GM12878 (cell line): ENCODE measurements around the gene RUSC1. TPM values are rescaled to one million over a fixed set of nuclear protein-coding genes. Genes with fewer than 3 reads are reported as not detected.
A peak's percentile ranks its signal among the peaks of the same experiment; 100 is the strongest.

Experiments
- ATAC-seq: fragments of 200-7000 bp; cut with Tn5 transposase; 3 replicates; pipeline ENCODE4 v1.9.1; 2020; ENCODE audit warnings: mild to moderate bottlenecking, moderate library complexity
- BruUV-seq: library from RNA; stranded (reverse); fragments of 400-500 nt; replicated peaks from 2 replicates; lab custom pipeline; 2021; lab: Mats Ljungman, UMichigan
- CTCF ChIA-PET: fragments of 300-600 bp; sonication (Branson Sonifier 250); formaldehyde crosslinking; extraction: SDS; loops from one replicate; lab custom pipeline; 2021; ENCODE audit warnings: inconsistent platforms; lab: Yijun Ruan, JAX
- POLR2A ChIA-PET: fragments of 350-600 bp; formaldehyde crosslinking; extraction: SDS; loops from one replicate; lab custom pipeline; 2021; ENCODE audit warnings: inconsistent platforms; lab: Charles Lee
- RAD21 ChIA-PET: fragments of 300-600 bp; sonication (Branson Sonifier 250); formaldehyde crosslinking; loops from one replicate; lab custom pipeline; 2023; ENCODE audit warnings: antibody characterized with exemption; ENCODE audit not compliant: unreplicated experiment; lab: Charles Lee
- SMC1A ChIA-PET: fragments of 300-600 bp; sonication (Branson Sonifier 250); formaldehyde crosslinking; loops from one replicate; lab custom pipeline; 2023; ENCODE audit not compliant: unreplicated experiment, uncharacterized antibody; lab: Charles Lee
- DNase-seq: peaks from one replicate; pipeline ENCODE4 v3.0.0-alpha.2; 2011; ENCODE audit warnings: low read depth, low spot score
- FAIRE-seq: peaks from 3 replicates; lab custom pipeline; 2011; peaks lifted over from hg19 to GRCh38; lab: Jason Lieb, UNC
- H2AFZ ChIP-seq: 2 replicates; pipeline ENCODE4 v1.6.0; 2011; ENCODE audit warnings: low read depth, low read length, control low read depth; ENCODE audit not compliant: control insufficient read depth
- H3K27ac ChIP-seq: 2 replicates; pipeline ENCODE4 v1.5.1; 2011; ENCODE audit warnings: control low read depth; ENCODE audit not compliant: control insufficient read depth, insufficient read depth
- H3K27me3 ChIP-seq, 2 experiments: replicated peaks in 1 of 2; 2 replicates each; pipeline versions ENCODE4 v1.6.0 to v1.6.1; 2011; ENCODE audit warnings: low read length in 1 of 2; ENCODE audit not compliant: control insufficient read depth in 2 of 2, insufficient read depth in 2 of 2
- H3K36me3 ChIP-seq, 2 experiments: 2 replicates each; pipeline ENCODE4 v1.5.1; 2011; ENCODE audit warnings: low read length in 1 of 2; ENCODE audit not compliant: control insufficient read depth in 2 of 2, insufficient read depth in 2 of 2
- H3K4me1 ChIP-seq: 2 replicates; pipeline ENCODE4 v1.6.1; 2011; ENCODE audit warnings: mild to moderate bottlenecking, low read length, moderate library complexity, mixed read lengths; ENCODE audit not compliant: control insufficient read depth, insufficient read depth
- H3K4me2 ChIP-seq: 2 replicates; pipeline ENCODE4 v1.6.0; 2011; ENCODE audit warnings: control low read depth; ENCODE audit not compliant: control insufficient read depth, insufficient read depth
- H3K4me3 ChIP-seq: fragments of 200-600 bp; sonication (generic); 2 replicates; pipeline ENCODE4 v1.5.1; 2016
- H3K79me2 ChIP-seq: 2 replicates; pipeline ENCODE4 v1.6.0; 2011; ENCODE audit warnings: low read length; ENCODE audit not compliant: control insufficient read depth, insufficient read depth
- H3K9ac ChIP-seq: 2 replicates; pipeline ENCODE4 v1.8.0; 2011; ENCODE audit warnings: low read length, control low read depth, mixed read lengths; ENCODE audit not compliant: control insufficient read depth, insufficient read depth
- H3K9me3 ChIP-seq: replicated peaks from 3 replicates; pipeline ENCODE4 v1.5.1; 2011; ENCODE audit warnings: mild to moderate bottlenecking, low read length; ENCODE audit not compliant: control insufficient read depth, insufficient read depth
- H4K20me1 ChIP-seq: 2 replicates; pipeline ENCODE4 v1.6.0; 2011; ENCODE audit not compliant: control insufficient read depth, insufficient read depth
- CEBPB ChIP-seq, 2 experiments: fragments of 150-350 bp in 1 of 2; IDR thresholded peaks; 2 replicates each; pipeline ENCODE4 v1.6.1; 2012 to 2014; ENCODE audit warnings: low read depth in 2 of 2, low read length in 2 of 2, borderline replicate concordance in 1 of 2, inconsistent platforms in 1 of 2
- EGR1 ChIP-seq, 2 experiments: IDR thresholded peaks; 1 replicate in 1 of 2; 2 replicates in 1 of 2; pipeline ENCODE4 v1.6.1; 2011 to 2012; ENCODE audit warnings: low read depth in 2 of 2, low read length in 2 of 2, borderline replicate concordance in 1 of 2, mild to moderate bottlenecking in 1 of 2, moderate library complexity in 1 of 2
- ESRRA ChIP-seq: IDR thresholded peaks from 2 replicates; pipeline ENCODE4 v1.6.1; 2012; ENCODE audit warnings: mild to moderate bottlenecking, low read length, improper control_type of control experiment
- FOXM1 ChIP-seq: IDR thresholded peaks from 2 replicates; pipeline ENCODE4 v1.6.1; 2012; ENCODE audit warnings: low read depth, mild to moderate bottlenecking, inconsistent platforms, low read length, moderate library complexity
- KLF5 ChIP-seq: fragments of 450-650 bp; IDR thresholded peaks from 2 replicates; pipeline ENCODE4 v1.6.1; 2014; ENCODE audit warnings: mild to moderate bottlenecking; ENCODE audit not compliant: partially characterized antibody
- NFYB ChIP-seq: IDR thresholded peaks from 2 replicates; pipeline ENCODE4 v1.6.1; 2011; ENCODE audit warnings: low read depth, mild to moderate bottlenecking, low read length, improper control_type of control experiment, moderate library complexity; ENCODE audit not compliant: insufficient read depth
- NR2C2 ChIP-seq: IDR thresholded peaks from 2 replicates; pipeline ENCODE4 v1.6.1; 2011; ENCODE audit warnings: borderline replicate concordance, low read depth; ENCODE audit not compliant: control insufficient read depth, insufficient read length
- RBBP5 ChIP-seq: fragments of 200-600 bp; sonication (generic); conservative IDR thresholded peaks from 2 replicates; pipeline ENCODE4 v1.6.1; 2016
- TBL1XR1 ChIP-seq: IDR thresholded peaks from 2 replicates; pipeline ENCODE4 v1.6.1; 2012; ENCODE audit warnings: low read depth, low read length, improper control_type of control experiment
- WGBS: methylation state at CpG from one replicate; pipeline ENCODE4 v1.1.6; 2016; ENCODE audit warnings: low lambda C conversion rate; ENCODE audit not compliant: insufficient replicate concordance, insufficient coverage; ENCODE audit errors: missing lambda C conversion rate; 5-methylcytosine and 5-hydroxymethylcytosine counted together
- in situ Hi-C: fragments of 300-500 bp; cut with MboI; formaldehyde crosslinking; loops from 9 replicates; pipeline ENCODE4 v1.14.3; 2018; ENCODE audit warnings: mixed read lengths
- intact Hi-C: fragments of 100-400 bp; cut with micrococcal nuclease; formaldehyde crosslinking; loops from one replicate; pipeline ENCODE4 v1.14.2; 2022; ENCODE audit not compliant: unreplicated experiment
- polyA plus RNA-seq, 11 experiments: library from polyadenylated mRNA; depleted of rRNA in 4 of 11; unstranded in 6 of 11; stranded (reverse) in 5 of 11; fragments of >200 nt; fragmentation: Nextera tagmentation in 4 of 11; fragmentation: Illumina TruSeq in 1 of 11; extraction: Ambion mirVana in 4 of 11; extraction: Trizol in 1 of 11; gene quantifications; 1 replicate in 1 of 11; 2 replicates in 10 of 11; pipeline versions ENCODE4 v1.2.1 to v1.2.3, GENCODE V29; 2011 to 2016; ENCODE audit warnings: inconsistent platforms in 2 of 11, missing spikeins in 2 of 11, low read depth in 1 of 11
- total RNA-seq, 4 experiments: library from RNA; depleted of rRNA in 3 of 4; stranded (reverse); fragments of >200 nt in 3 of 4; fragmentation: Illumina TruSeq in 1 of 4; extraction: Trizol in 1 of 4; gene quantifications; 2 replicates each; pipeline versions ENCODE4 v1.2.1 to v1.2.3, GENCODE V29; 2013 to 2021
- TF ChIP-seq, protein P1 (sequence below): IDR thresholded peaks from 2 replicates; pipeline ENCODE4 v1.6.1; 2011; ENCODE audit warnings: borderline replicate concordance, low read depth, mild to moderate bottlenecking, moderate library complexity, mixed read lengths, low read length; ENCODE audit not compliant: insufficient read depth; ENCODE audit errors: extremely low read length

RUSC1 gene
- total and polyA plus RNA-seq, 10 of the 15 experiments (the other 5 are each of a cell fraction or from before 2014, with no cell fraction given) = 1.1 to 23.7 (median 12.3) TPM

- ChIA-PET POLR2A (interaction anchor here (2.3 to 3.5 kb wide), 2 partner anchors 52 to 81 kb away, joined by 6 to 28 read pairs; partner anchors contain the start of gene CLK2), RAD21 (interaction anchor here (2.3 to 5.4 kb wide), 2 partner anchors 53 to 74 kb away, joined by 13 to 81 read pairs; partner anchors contain the start of gene CLK2), CTCF (interaction anchor here (2.7 to 9.6 kb wide), 2 partner anchors 73 to 81 kb away, joined by 16 to 225 read pairs; partner anchors contain the start of gene ENTREP3), SMC1A (interaction anchor here (6.8 kb wide), 1 partner anchor 74 kb away, joined by 57 read pairs; no protein-coding TSS in a partner anchor)
- DNase-seq = no peak
- Histone ChIP-seq H3K36me3 (peaks cover 7 to 9% of the 10 kb centered on the region in 2 experiments; a peak in 3 of 4 replicates), H2AFZ (no peak overlapping the region), H3K9ac (no peak overlapping the region), H3K4me2 (peak overlapping the region; percentile 88; the same call in 1 of the 2 replicates), H3K9me3 (no peaks in the 10 kb centered on the region), H3K4me3 (peak overlapping the region; percentile 88; the same call in 1 of the 2 replicates), H3K27me3 (no peaks in the 10 kb centered on the region), H3K4me1 (peaks cover 7% of the 10 kb centered on the region), H3K79me2 (no peaks in the 10 kb centered on the region; the same call in 1 of the 2 replicates), H3K27ac (no peak overlapping the region), H4K20me1 (no peaks in the 10 kb centered on the region)
- no peak for ATAC-seq
- intact Hi-C loops = no loop called here
- no peak for TF ChIP-seq RBBP5
- no peak for TF ChIP-seq NR2C2
- no peak for TF ChIP-seq CEBPB (IDR thresholded peaks at IDR 0.05; ENCODE audit: borderline replicate concordance in 1 of 2, low read depth in 2 of 2, low read length in 2 of 2)
- no peak for TF ChIP-seq EGR1 (IDR thresholded peaks at IDR 0.05; ENCODE audit: borderline replicate concordance in 1 of 2, low read depth in 2 of 2, low read length in 2 of 2)
- TF ChIP-seq, protein P1, sequence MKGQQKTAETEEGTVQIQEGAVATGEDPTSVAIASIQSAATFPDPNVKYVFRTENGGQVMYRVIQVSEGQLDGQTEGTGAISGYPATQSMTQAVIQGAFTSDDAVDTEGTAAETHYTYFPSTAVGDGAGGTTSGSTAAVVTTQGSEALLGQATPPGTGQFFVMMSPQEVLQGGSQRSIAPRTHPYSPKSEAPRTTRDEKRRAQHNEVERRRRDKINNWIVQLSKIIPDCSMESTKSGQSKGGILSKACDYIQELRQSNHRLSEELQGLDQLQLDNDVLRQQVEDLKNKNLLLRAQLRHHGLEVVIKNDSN = no peak
- no peak for TF ChIP-seq NFYB
- no peak for TF ChIP-seq ESRRA
- no peak for TF ChIP-seq FOXM1
- TF ChIP-seq KLF5 = no peak
- TF ChIP-seq TBL1XR1 = no peak
- in situ Hi-C loops = no loop called here
- no peak for FAIRE-seq
- no TSS peak for BruUV-seq
- WGBS = 74% methylated on average over 6 of the region's 6 CpGs
These were observed 4.9 kb downstream of the RUSC1 start for GRCh38 chr1:155325603-155325893.
